ENCODE measurements around the gene HSP90AA1.

GRCh38 chr14:102124419-102124818, 37.6 kb upstream of the HSP90AA1 start:
- TF ChIP-seq POLR2A (IDR thresholded peaks at IDR 0.05): no peak
- TF ChIP-seq, protein P1, sequence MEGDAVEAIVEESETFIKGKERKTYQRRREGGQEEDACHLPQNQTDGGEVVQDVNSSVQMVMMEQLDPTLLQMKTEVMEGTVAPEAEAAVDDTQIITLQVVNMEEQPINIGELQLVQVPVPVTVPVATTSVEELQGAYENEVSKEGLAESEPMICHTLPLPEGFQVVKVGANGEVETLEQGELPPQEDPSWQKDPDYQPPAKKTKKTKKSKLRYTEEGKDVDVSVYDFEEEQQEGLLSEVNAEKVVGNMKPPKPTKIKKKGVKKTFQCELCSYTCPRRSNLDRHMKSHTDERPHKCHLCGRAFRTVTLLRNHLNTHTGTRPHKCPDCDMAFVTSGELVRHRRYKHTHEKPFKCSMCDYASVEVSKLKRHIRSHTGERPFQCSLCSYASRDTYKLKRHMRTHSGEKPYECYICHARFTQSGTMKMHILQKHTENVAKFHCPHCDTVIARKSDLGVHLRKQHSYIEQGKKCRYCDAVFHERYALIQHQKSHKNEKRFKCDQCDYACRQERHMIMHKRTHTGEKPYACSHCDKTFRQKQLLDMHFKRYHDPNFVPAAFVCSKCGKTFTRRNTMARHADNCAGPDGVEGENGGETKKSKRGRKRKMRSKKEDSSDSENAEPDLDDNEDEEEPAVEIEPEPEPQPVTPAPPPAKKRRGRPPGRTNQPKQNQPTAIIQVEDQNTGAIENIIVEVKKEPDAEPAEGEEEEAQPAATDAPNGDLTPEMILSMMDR (IDR thresholded peaks at IDR 0.05): no peak

Measured in esophagus squamous epithelium (tissue), 4 donors.